Gastrocnemius medialis (tissue), 4 donors: ENCODE results near the gene ABCB8. TPM values are rescaled to one million over a fixed set of nuclear protein-coding genes. Genes with fewer than 3 reads are reported as not detected.
"Not testable (repeated sequence)": the region's sequence is repeated elsewhere in the genome, so short reads cannot be mapped to it uniquely, and the experiment has no call there.

Experiments
- ATAC-seq, 2 donors: fragments of 150-250 bp; one replicate each; pipeline ENCODE4 v1.9.1; 2016
- DNase-seq, 2 donors: peaks; one replicate each; pipeline ENCODE4 v3.0.0-alpha.2; 2019
- H3K27ac ChIP-seq, 4 donors: fragments of 200-600 bp; sonication (generic); 1 replicate in 1 of 4; 2 replicates in 3 of 4; pipeline ENCODE4 v1.5.1; 2016 to 2018; ENCODE audit warnings: mild to moderate bottlenecking in 2 of 4, moderate library complexity in 1 of 4
- H3K27me3 ChIP-seq, 3 donors: fragments of 200-600 bp; sonication (generic) in 2 of 3; 1 replicate in 1 of 3; 2 replicates in 2 of 3; pipeline versions ENCODE4 v1.5.1 to v1.6.0; 2016 to 2019; ENCODE audit warnings: mild to moderate bottlenecking in 1 of 3, moderate library complexity in 1 of 3
- H3K36me3 ChIP-seq, 2 donors: fragments of 200-600 bp; sonication (generic) in 1 of 2; one replicate each; pipeline ENCODE4 v1.5.1; 2017 to 2018
- H3K4me1 ChIP-seq, 2 donors: fragments of 200-600 bp; sonication (generic) in 1 of 2; one replicate each; pipeline ENCODE4 v1.5.1; 2016 to 2017; ENCODE audit warnings: mild to moderate bottlenecking in 2 of 2
- H3K4me3 ChIP-seq, 4 donors: fragments of 200-600 bp; sonication (generic) in 3 of 4; 1 replicate in 1 of 4; 2 replicates in 3 of 4; pipeline ENCODE4 v1.5.1; 2016 to 2019; ENCODE audit warnings: mild to moderate bottlenecking in 2 of 4
- H3K9me3 ChIP-seq, 3 donors: fragments of 200-600 bp; sonication (generic) in 2 of 3; 1 replicate in 1 of 3; 2 replicates in 2 of 3; pipeline ENCODE4 v1.5.1; 2016 to 2019
- CTCF ChIP-seq, 5 experiments: fragments of 450-650 bp in 3 of 5; fragments of 200-600 bp in 2 of 5; sonication (generic) in 2 of 5; IDR thresholded peaks in 4 of 5; conservative IDR thresholded peaks in 1 of 5; 1 replicate in 4 of 5; 2 replicates in 1 of 5; pipeline ENCODE4 v1.5.1; 2016 to 2019; ENCODE audit warnings: antibody characterized with exemption in 5 of 5, mild to moderate bottlenecking in 3 of 5, moderate library complexity in 3 of 5
- POLR2A ChIP-seq, 2 donors: fragments of 450-650 bp; IDR thresholded peaks; one replicate each; pipeline ENCODE4 v1.6.1; 2017; ENCODE audit warnings: antibody characterized with exemption in 2 of 2, mild to moderate bottlenecking in 2 of 2, moderate library complexity in 2 of 2
- in situ Hi-C, 4 donors: fragments of 200-750 bp; cut with MboI; loops; one replicate each; pipeline versions ENCODE4 v1.15.0 to v1.8.0; 2017; ENCODE audit warnings: low sequenced_read_pairs in 4 of 4
- intact Hi-C: fragments of 100-400 bp; cut with DNase I; formaldehyde crosslinking; loops from one replicate; pipeline ENCODE4 v1.15.1; 2023; ENCODE audit warnings: low total_unique reads
- total RNA-seq, 4 donors: library from RNA; depleted of rRNA; stranded (reverse); fragments of >200 nt; gene quantifications; one replicate each; pipeline versions ENCODE4 v1.1.0 to v1.2.3, GENCODE V29; 2016

The ABCB8 gene
- total RNA-seq, 4 donors from 2014 or later = 10.4 to 25.7 (median 16.2) TPM

GRCh38 chr7:151025924-151026671 lies 2.2 kb upstream of the ABCB8 start:
- Histone ChIP-seq H3K9me3 (no peaks in the 10 kb centered on the region), H3K27me3 (no peaks in the 10 kb centered on the region), H3K4me3 (no peak overlapping the region), H3K36me3 (no peaks in the 10 kb centered on the region), H3K27ac (no peak overlapping the region), H3K4me1 (peaks cover 9 to 12% of the 10 kb centered on the region in 2 donors)
- DNase-seq (no peak), ATAC-seq (no peak)
- intact Hi-C loops = loop anchor here (5.0 to 10.0 kb wide), 4 partner anchors 146 to 621 kb away; partner anchors contain the start of genes ASB10 and SMARCD3
- TF ChIP-seq POLR2A (IDR thresholded peaks at IDR 0.05) (no peak), CTCF (IDR thresholded peaks at IDR 0.05 in 4 of 5, conservative IDR thresholded peaks at IDR 0.05 in 1 of 5) (no peak)
- in situ Hi-C loops = loop anchor here in 1 of 4 donors (10.0 kb wide), 1 partner anchor 79 kb away; no protein-coding TSS in a partner anchor

- Histone ChIP-seq H3K4me3 (peak overlapping the region in 2 of 4 donors; percentile 61 to 81), H3K27ac (peak overlapping the region in 3 of 4 donors; percentile 87 to 94 (median 89)), H3K4me1 (peaks cover 9 to 12% of the 10 kb centered on the region in 2 donors)
- ATAC-seq, H3K36me3 ChIP-seq, H3K27me3 ChIP-seq, H3K9me3 ChIP-seq, DNase-seq: not testable (repeated sequence)
- intact Hi-C loops (loop anchor here (5.0 to 10.0 kb wide), 4 partner anchors 145 to 622 kb away; partner anchors contain the start of genes ASB10 and SMARCD3), in situ Hi-C loops (loop anchor here in 1 of 4 donors (10.0 kb wide), 1 partner anchor 78 kb away; no protein-coding TSS in a partner anchor)
Measured at GRCh38 chr7:151026771-151027727, 1.2 kb upstream of the ABCB8 start.

GRCh38 chr7:151027728-151028130 lies 521 bp upstream of the ABCB8 start:
- H3K4me1 ChIP-seq = peaks cover 9 to 12% of the 10 kb centered on the region in 2 donors
- peak overlapping the region; percentile 54 to 81 (median 64) for H3K4me3 ChIP-seq
- in situ Hi-C loops = loop anchor here in 1 of 4 donors (10.0 kb wide), 1 partner anchor 77 kb away; no protein-coding TSS in a partner anchor
- not testable (repeated sequence) for H3K9me3 ChIP-seq, DNase-seq, ATAC-seq, H3K36me3 ChIP-seq, H3K27me3 ChIP-seq
- intact Hi-C loops = loop anchor here (1.0 to 10.0 kb wide), 9 partner anchors 31 to 623 kb away; partner anchors contain the start of genes AGAP3, ASB10, FASTK and NUB1
- H3K27ac ChIP-seq = peak overlapping the region; percentile 87 to 94 (median 88)

GRCh38 chr7:151028948-151029501 lies 775 bp downstream of the ABCB8 start:
- Histone ChIP-seq H3K27me3 (no peaks in the 10 kb centered on the region), H3K27ac (peak overlapping the region; percentile 87 to 94 (median 88)), H3K4me3 (peak overlapping the region; percentile 66 to 82 (median 74)), H3K9me3 (no peaks in the 10 kb centered on the region), H3K4me1 (peaks cover 9 to 12% of the 10 kb centered on the region in 2 donors), H3K36me3 (no peaks in the 10 kb centered on the region)
- DNase-seq (no peak), ATAC-seq (peak in 1 of 2 donors; percentile 5)
- in situ Hi-C loops = loop anchor here in 1 of 4 donors (10.0 kb wide), 1 partner anchor 76 kb away; no protein-coding TSS in a partner anchor
- intact Hi-C loops = loop anchor here (1.0 to 10.0 kb wide), 9 partner anchors 29 to 624 kb away; partner anchors contain the start of genes AGAP3, ASB10, FASTK and NUB1
- TF ChIP-seq POLR2A (IDR thresholded peaks at IDR 0.05) = no peak
- TF ChIP-seq CTCF (IDR thresholded peaks at IDR 0.05 in 4 of 5, conservative IDR thresholded peaks at IDR 0.05 in 1 of 5) = no peak

GRCh38 chr7:151031011-151031410 lies 2.8 kb downstream of the ABCB8 start:
- in situ Hi-C loops = loop anchor here in 1 of 4 donors (10.0 kb wide), 1 partner anchor 74 kb away; no protein-coding TSS in a partner anchor
- DNase-seq (no peak), ATAC-seq (no peak)
- TF ChIP-seq POLR2A (IDR thresholded peaks at IDR 0.05) (no peak), CTCF (IDR thresholded peaks at IDR 0.05 in 4 of 5, conservative IDR thresholded peaks at IDR 0.05 in 1 of 5) (no peak)
- Histone ChIP-seq H3K4me3 (no peak overlapping the region), H3K4me1 (peaks cover 19 to 23% of the 10 kb centered on the region in 2 donors), H3K9me3 (no peaks in the 10 kb centered on the region), H3K36me3 (peaks cover 0 to 3% of the 10 kb centered on the region in 2 donors), H3K27ac (no peak overlapping the region), H3K27me3 (no peaks in the 10 kb centered on the region)
- intact Hi-C loops = no loop called here
